Kidney epithelial cell (primary cell): Measurements from ENCODE around the gene PCDH15. TPM values are rescaled to one million over a fixed set of nuclear protein-coding genes. Genes with fewer than 3 reads are reported as not detected.

Experiments used
- DNase-seq: peaks from one replicate; pipeline ENCODE4 v3.0.0-alpha.2; 2010; ENCODE audit warnings: low read depth
- H3K27me3 ChIP-seq: 2 replicates; pipeline ENCODE4 v1.6.0; 2011; ENCODE audit warnings: low read length; ENCODE audit not compliant: control insufficient read depth, insufficient read depth
- H3K36me3 ChIP-seq: 2 replicates; pipeline ENCODE4 v1.5.1; 2011; ENCODE audit warnings: low read length; ENCODE audit not compliant: control insufficient read depth, insufficient read depth
- H3K4me3 ChIP-seq: 2 replicates; pipeline ENCODE4 v1.5.1; 2011; ENCODE audit warnings: low read depth, mild to moderate bottlenecking, control low read depth, low read length
- CTCF ChIP-seq: IDR thresholded peaks from 2 replicates; pipeline ENCODE4 v1.5.1; 2011; ENCODE audit warnings: mild to moderate bottlenecking, moderate library complexity, low read length, control low read depth, inconsistent platforms; ENCODE audit not compliant: insufficient read depth, poor library complexity, severe bottlenecking
- total RNA-seq: library from RNA; depleted of rRNA; stranded (reverse); fragments of >200 nt; gene quantifications from 2 replicates; pipeline ENCODE4 v1.2.3, GENCODE V29; 2015

Gene PCDH15
- total RNA-seq, 1 donor from 2014 or later: not detected

DNA sequence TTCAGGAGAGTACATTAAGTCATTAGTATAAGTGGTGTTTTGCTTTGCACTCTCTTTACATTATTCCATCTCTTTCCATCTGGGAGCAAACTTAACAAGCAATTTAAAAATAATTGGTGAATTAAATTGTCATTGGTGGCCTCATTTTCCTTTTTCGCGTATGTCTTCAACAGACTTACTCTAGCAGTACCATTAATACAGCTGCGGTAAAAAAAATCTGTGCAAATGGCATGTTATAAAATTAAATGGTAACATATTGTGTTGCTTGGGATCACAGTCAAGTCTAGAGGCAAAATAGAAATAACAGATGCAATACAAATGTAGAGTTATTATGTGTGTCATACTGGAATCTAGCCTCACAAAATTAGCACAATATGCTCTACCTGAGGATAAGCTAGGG is 322.4 kb downstream of the PCDH15 start:
- no peak for TF ChIP-seq CTCF
- no peak for DNase-seq
- Histone ChIP-seq H3K4me3 (no peak overlapping the region), H3K27me3 (no peaks in the 10 kb centered on the region), H3K36me3 (no peaks in the 10 kb centered on the region)

- Histone ChIP-seq H3K36me3 (no peaks in the 10 kb centered on the region), H3K27me3 (no peaks in the 10 kb centered on the region)
- no peak for TF ChIP-seq CTCF
Measured at GRCh38 chr10:54477738-54478137, 323.3 kb downstream of the PCDH15 start.

GRCh38 chr10:54470324-54470631 is 330.8 kb downstream of the PCDH15 start:
- no peak for TF ChIP-seq CTCF
- H3K4me3 ChIP-seq: no peak overlapping the region
- no peaks in the 10 kb centered on the region for H3K27me3 ChIP-seq
- H3K36me3 ChIP-seq: no peaks in the 10 kb centered on the region
- DNase-seq: no peak

More at GRCh38 chr10:54477738-54478137, 323.3 kb downstream of the PCDH15 start:
- no peak for DNase-seq
- no peak overlapping the region for H3K4me3 ChIP-seq

- DNase-seq: no peak
- Histone ChIP-seq H3K27me3 (no peaks in the 10 kb centered on the region), H3K36me3 (no peaks in the 10 kb centered on the region), H3K4me3 (no peak overlapping the region)
- TF ChIP-seq CTCF: no peak
Measured at GRCh38 chr10:54469587-54470323, 331.3 kb downstream of the PCDH15 start.

- no peak for DNase-seq
- H3K36me3 ChIP-seq: no peaks in the 10 kb centered on the region
- no peaks in the 10 kb centered on the region for H3K27me3 ChIP-seq
- no peak for TF ChIP-seq CTCF
- no peak overlapping the region for H3K4me3 ChIP-seq
Measured at GRCh38 chr10:54454271-54454670, 346.8 kb downstream of the PCDH15 start.

DNA sequence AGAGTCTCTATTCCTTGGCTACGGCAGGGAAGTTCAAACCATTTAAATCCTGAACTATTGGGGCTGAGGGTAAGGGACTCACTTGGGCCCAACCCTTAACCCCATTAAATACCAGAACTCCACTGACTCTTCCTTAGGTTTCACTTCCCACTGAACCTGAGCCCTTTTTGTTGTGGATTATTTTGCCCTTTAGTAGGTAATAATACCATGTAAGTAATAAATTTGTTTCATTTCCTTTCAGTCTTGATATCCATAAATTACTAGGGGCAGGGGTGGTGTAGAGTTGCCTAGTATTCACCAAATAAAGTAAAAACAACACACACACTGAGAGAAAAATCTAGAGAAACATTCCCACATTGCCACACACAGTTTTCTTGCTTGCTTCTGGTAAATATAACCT is 352.0 kb downstream of the PCDH15 start:
- DNase-seq: no peak
- no peaks in the 10 kb centered on the region for H3K27me3 ChIP-seq
- no peaks in the 10 kb centered on the region for H3K36me3 ChIP-seq
- H3K4me3 ChIP-seq: no peak overlapping the region
- TF ChIP-seq CTCF: no peak
